GM18907 (cell line): ENCODE results near the gene ZNF320.
"Not testable (repeated sequence)": the region's sequence is repeated elsewhere in the genome, so short reads cannot be mapped to it uniquely, and the experiment has no call there.

Source experiments
- ATAC-seq: cut with Tn5 transposase; IDR thresholded peaks from one replicate; pipeline ENCODE4 v1.9.1; 2021; ENCODE audit warnings: mild to moderate bottlenecking, moderate library complexity; ENCODE audit not compliant: unreplicated experiment

The ZNF320 gene

GRCh38 chr19:52897138-52897935 is at the start of gene ZNF320:
ZNF320 (minus strand) TSS chr19:52897635; CDS start chr19:52890255, 7,380 bp downstream.
- ATAC-seq = peak; percentile 95

- no peak for ATAC-seq
These were observed 49.2 kb upstream of the ZNF320 start for GRCh38 chr19:52946322-52947310.

- ATAC-seq = no peak
These were observed 48.4 kb upstream of the ZNF320 start for GRCh38 chr19:52945652-52946321.

GRCh38 chr19:52944703-52945493 is 47.5 kb upstream of the ZNF320 start:
- not testable (repeated sequence) for ATAC-seq

GRCh38 chr19:52943884-52944643 is 46.6 kb upstream of the ZNF320 start:
- ATAC-seq = no peak

- no peak for ATAC-seq
These were observed 45.9 kb upstream of the ZNF320 start for GRCh38 chr19:52943134-52943883.

GRCh38 chr19:52942386-52943133 is 45.1 kb upstream of the ZNF320 start:
- ATAC-seq = peak; percentile 92

- peak; percentile 35 for ATAC-seq
These were observed 44.5 kb upstream of the ZNF320 start for GRCh38 chr19:52941941-52942385.

- not testable (repeated sequence) for ATAC-seq
These were observed 44.1 kb upstream of the ZNF320 start for GRCh38 chr19:52941523-52941922.

GRCh38 chr19:52940905-52941304 is 43.5 kb upstream of the ZNF320 start:
- not testable (repeated sequence) for ATAC-seq

- no peak for ATAC-seq
These were observed 41.3 kb upstream of the ZNF320 start for GRCh38 chr19:52938761-52939160.

GRCh38 chr19:52936954-52937325 is 39.5 kb upstream of the ZNF320 start:
- no peak for ATAC-seq

GRCh38 chr19:52936151-52936953 is 38.9 kb upstream of the ZNF320 start:
- ATAC-seq = no peak

GRCh38 chr19:52935434-52935833 is 38.0 kb upstream of the ZNF320 start:
- ATAC-seq = no peak

- not testable (repeated sequence) for ATAC-seq
These were observed 27.2 kb upstream of the ZNF320 start for GRCh38 chr19:52924641-52925040.

GRCh38 chr19:52923778-52924593 is 26.6 kb upstream of the ZNF320 start:
- no peak for ATAC-seq
